OCI-LY3 (cell line): ENCODE data around the gene LILRA5.

Source experiments
- H2AFZ ChIP-seq: fragments of 200-600, 300-600 bp; shearing (Covaris generic); 2 replicates; pipeline ENCODE4 v1.6.0; 2014; ENCODE audit warnings: antibody characterized with exemption, low read depth, low read length
- H3K27ac ChIP-seq: fragments of 200-600, 300-600 bp; sonication (generic); 2 replicates; pipeline ENCODE4 v1.5.1; 2014; ENCODE audit warnings: mild to moderate bottlenecking, low read length, moderate library complexity, mixed read lengths
- H3K27me3 ChIP-seq: fragments of 200-600, 300-600 bp; sonication (generic); 2 replicates; pipeline ENCODE4 v1.6.1; 2014; ENCODE audit warnings: low read depth, low read length, mixed read lengths
- H3K36me3 ChIP-seq: fragments of 200-600, 300-600 bp; sonication (generic); replicated peaks from 2 replicates; pipeline ENCODE3; 2014; ENCODE audit warnings: low read depth, low read length, mixed read lengths
- H3K4me1 ChIP-seq: fragments of 300-600, 200-600 bp; sonication (generic); 2 replicates; pipeline ENCODE4 v1.6.1; 2014; ENCODE audit warnings: low read length, mixed read lengths
- H3K4me2 ChIP-seq: fragments of 200-600, 300-600 bp; sonication (generic); 2 replicates; pipeline ENCODE4 v1.6.1; 2014; ENCODE audit warnings: low read length, mixed read lengths
- H3K4me3 ChIP-seq: fragments of 300-600, 200-600 bp; sonication (generic); 2 replicates; pipeline ENCODE4 v1.5.1; 2014; ENCODE audit warnings: antibody characterized with exemption, mild to moderate bottlenecking, low read length, moderate library complexity
- H3K79me2 ChIP-seq: fragments of 300-600, 200-600 bp; shearing (Covaris generic); 2 replicates; pipeline ENCODE4 v1.6.1; 2014; ENCODE audit warnings: mild to moderate bottlenecking, low read length, mixed read lengths
- H3K9ac ChIP-seq: fragments of 300-600, 200-600 bp; shearing (Covaris generic); 2 replicates; pipeline ENCODE4 v1.6.0; 2014; ENCODE audit warnings: mild to moderate bottlenecking, low read length, moderate library complexity
- H3K9me3 ChIP-seq: fragments of 200-600, 300-600 bp; shearing (Covaris generic); 2 replicates; pipeline ENCODE4 v1.6.1; 2014; ENCODE audit warnings: low read length, mixed read lengths; ENCODE audit not compliant: insufficient read depth
- H4K20me1 ChIP-seq: fragments of 200-600, 300-600 bp; sonication (generic); 2 replicates; pipeline ENCODE4 v1.6.1; 2016; ENCODE audit warnings: low read length, mixed read lengths; ENCODE audit not compliant: insufficient read depth
- EZH2phosphoT487 ChIP-seq: fragments of 200-600 bp; shearing (Covaris generic); IDR thresholded peaks from 2 replicates; pipeline ENCODE4 v1.6.1; 2018; ENCODE audit warnings: antibody characterized with exemption, mixed run types, low read depth
- TF ChIP-seq, protein P1 (sequence below): fragments of 200-600, 300-600 bp; sonication (generic); IDR thresholded peaks from 2 replicates; pipeline ENCODE4 v1.5.1; 2014; ENCODE audit warnings: antibody characterized with exemption, low read length, low read depth

Gene LILRA5

DNA sequence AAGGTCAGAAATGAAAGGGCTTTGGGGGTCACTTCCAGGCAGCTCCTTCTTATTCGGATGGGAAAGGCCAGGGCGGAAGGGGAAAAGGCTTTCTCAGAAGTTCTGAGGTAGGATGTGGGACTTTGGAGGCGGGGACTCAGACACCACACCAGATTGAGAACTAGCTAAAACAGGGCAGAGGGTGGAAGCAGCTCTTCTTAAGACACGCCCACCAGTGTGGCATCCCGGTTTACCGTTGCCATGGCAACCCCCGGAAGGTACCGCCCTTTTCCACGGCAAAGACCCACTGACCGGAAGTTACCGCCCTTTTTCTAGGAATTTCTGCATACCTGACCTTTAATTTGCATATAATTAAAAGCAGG is 3.8 kb upstream of the LILRA5 start:
- TF ChIP-seq, protein P1, sequence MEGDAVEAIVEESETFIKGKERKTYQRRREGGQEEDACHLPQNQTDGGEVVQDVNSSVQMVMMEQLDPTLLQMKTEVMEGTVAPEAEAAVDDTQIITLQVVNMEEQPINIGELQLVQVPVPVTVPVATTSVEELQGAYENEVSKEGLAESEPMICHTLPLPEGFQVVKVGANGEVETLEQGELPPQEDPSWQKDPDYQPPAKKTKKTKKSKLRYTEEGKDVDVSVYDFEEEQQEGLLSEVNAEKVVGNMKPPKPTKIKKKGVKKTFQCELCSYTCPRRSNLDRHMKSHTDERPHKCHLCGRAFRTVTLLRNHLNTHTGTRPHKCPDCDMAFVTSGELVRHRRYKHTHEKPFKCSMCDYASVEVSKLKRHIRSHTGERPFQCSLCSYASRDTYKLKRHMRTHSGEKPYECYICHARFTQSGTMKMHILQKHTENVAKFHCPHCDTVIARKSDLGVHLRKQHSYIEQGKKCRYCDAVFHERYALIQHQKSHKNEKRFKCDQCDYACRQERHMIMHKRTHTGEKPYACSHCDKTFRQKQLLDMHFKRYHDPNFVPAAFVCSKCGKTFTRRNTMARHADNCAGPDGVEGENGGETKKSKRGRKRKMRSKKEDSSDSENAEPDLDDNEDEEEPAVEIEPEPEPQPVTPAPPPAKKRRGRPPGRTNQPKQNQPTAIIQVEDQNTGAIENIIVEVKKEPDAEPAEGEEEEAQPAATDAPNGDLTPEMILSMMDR: no peak
- TF ChIP-seq EZH2phosphoT487: no peak
- peaks cover 24% of the 10 kb centered on the region for H3K4me1 ChIP-seq

DNA sequence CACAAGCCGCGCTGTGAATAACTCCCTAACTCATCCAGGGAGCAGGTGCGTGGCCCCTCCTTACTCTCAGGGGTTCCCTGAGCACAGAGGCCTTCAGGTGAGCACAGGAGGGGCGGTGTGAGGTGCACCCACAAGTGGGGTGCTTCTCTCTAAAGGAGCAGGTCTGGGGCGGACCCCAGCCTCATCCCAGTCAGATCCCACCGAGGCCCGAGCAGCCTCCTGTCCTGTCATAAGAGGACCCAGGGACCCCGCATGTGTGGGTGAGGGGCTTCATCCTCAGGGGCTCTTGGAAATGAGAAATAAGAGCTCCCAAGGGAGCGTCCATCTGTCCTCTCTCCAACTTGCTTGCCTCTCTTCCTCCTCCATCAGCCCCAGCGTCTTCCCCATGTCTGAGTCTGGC is 3.0 kb upstream of the LILRA5 start:
- Histone ChIP-seq H3K4me2 (no peak overlapping the region), H3K27ac (no peak overlapping the region), H3K4me3 (no peak overlapping the region), H3K27me3 (peaks cover 50% of the 10 kb centered on the region), H3K9ac (no peak overlapping the region), H4K20me1 (no peaks in the 10 kb centered on the region), H2AFZ (no peak overlapping the region), H3K4me1 (peaks cover 24% of the 10 kb centered on the region), H3K79me2 (no peaks in the 10 kb centered on the region), H3K36me3 (no peaks in the 10 kb centered on the region), H3K9me3 (no peaks in the 10 kb centered on the region)
- no peak for TF ChIP-seq EZH2phosphoT487
- TF ChIP-seq, protein P1: no peak

More for the DNA sequence above, 3.8 kb upstream of the LILRA5 start:
- no peak overlapping the region for H3K9ac ChIP-seq
- peaks cover 50% of the 10 kb centered on the region for H3K27me3 ChIP-seq
- H3K4me2 ChIP-seq: no peak overlapping the region
- H3K79me2 ChIP-seq: no peaks in the 10 kb centered on the region
- no peak overlapping the region for H3K27ac ChIP-seq
- H4K20me1 ChIP-seq: no peaks in the 10 kb centered on the region
- H3K4me3 ChIP-seq: no peak overlapping the region
- H3K9me3 ChIP-seq: no peaks in the 10 kb centered on the region
- no peaks in the 10 kb centered on the region for H3K36me3 ChIP-seq
- no peak overlapping the region for H2AFZ ChIP-seq

DNA sequence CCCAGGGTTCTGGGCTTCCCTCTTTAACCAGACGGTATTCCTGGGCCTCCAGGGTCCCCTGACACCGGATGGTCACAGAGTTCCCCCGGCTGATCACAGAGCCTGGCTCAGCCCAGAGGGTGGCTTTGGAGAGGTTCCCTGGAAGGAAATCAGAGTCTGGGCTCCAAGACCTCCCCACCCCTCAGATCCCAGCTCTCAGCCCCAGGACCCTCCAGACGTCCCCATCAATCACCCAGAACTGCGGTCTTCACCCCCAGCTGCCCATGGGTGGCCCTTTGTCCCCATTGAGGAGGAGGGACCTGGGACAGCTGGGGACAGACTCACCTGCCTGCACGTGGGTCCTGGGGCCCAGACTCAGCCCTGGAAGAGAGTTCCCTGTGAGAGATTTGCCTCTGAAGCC is 955 bp downstream of the LILRA5 start:
- H3K27me3 ChIP-seq: peaks cover 51% of the 10 kb centered on the region
- peak overlapping the region; percentile 43; the same call in 1 of the 2 replicates for H3K4me3 ChIP-seq
- H4K20me1 ChIP-seq: no peaks in the 10 kb centered on the region
- no peaks in the 10 kb centered on the region for H3K9me3 ChIP-seq
- H3K36me3 ChIP-seq: no peaks in the 10 kb centered on the region
- H3K79me2 ChIP-seq: no peaks in the 10 kb centered on the region
- H3K4me2 ChIP-seq: peak overlapping the region; percentile 67
- no peak overlapping the region for H2AFZ ChIP-seq
- H3K4me1 ChIP-seq: peaks cover 12% of the 10 kb centered on the region
- H3K9ac ChIP-seq: no peak overlapping the region
- TF ChIP-seq, protein P1: no peak
- TF ChIP-seq EZH2phosphoT487: no peak
- no peak overlapping the region for H3K27ac ChIP-seq

DNA sequence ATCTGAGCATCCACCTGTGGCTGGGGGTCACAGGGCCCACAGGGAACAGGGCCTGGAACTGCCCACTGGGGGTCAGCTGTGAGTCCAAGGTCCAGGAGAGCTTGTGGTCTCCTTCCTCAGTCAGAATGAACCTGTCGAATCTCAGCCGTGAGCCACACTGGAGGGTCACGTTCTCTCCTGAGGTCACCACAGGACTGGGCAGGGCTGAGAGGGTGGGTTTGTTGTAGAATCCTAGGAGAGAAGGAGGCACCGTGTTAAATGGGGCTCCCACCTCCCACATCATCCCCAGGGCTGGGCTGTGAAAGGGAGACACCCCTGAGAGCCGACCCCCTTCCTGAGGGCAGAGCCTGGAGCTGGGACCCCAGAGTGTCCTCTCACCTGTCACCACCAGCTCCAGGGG is 1.5 kb downstream of the LILRA5 start:
- Histone ChIP-seq H3K9me3 (no peaks in the 10 kb centered on the region), H3K27me3 (peaks cover 51% of the 10 kb centered on the region), H3K4me3 (no peak overlapping the region), H3K4me2 (no peak overlapping the region), H3K79me2 (no peaks in the 10 kb centered on the region), H3K36me3 (no peaks in the 10 kb centered on the region), H3K9ac (no peak overlapping the region), H3K27ac (no peak overlapping the region), H4K20me1 (no peaks in the 10 kb centered on the region), H2AFZ (no peak overlapping the region), H3K4me1 (peaks cover 12% of the 10 kb centered on the region)
- TF ChIP-seq, protein P1: peak; percentile 5; the same call in 1 of the 2 replicates
- no peak for TF ChIP-seq EZH2phosphoT487
